GM23248 (cell line): Measurements from ENCODE around the gene DMRT1. TPM values are rescaled to one million over a fixed set of nuclear protein-coding genes. Genes with fewer than 3 reads are reported as not detected.
A peak's percentile ranks its signal among the peaks of the same experiment; 100 is the strongest.

Source experiments
- DNase-seq: peaks from one replicate; pipeline ENCODE4 v3.0.0-alpha.2; 2015
- H2AFZ ChIP-seq: fragments of 200-600 bp; sonication (generic); 2 replicates; pipeline ENCODE4 v1.6.1; 2016; ENCODE audit warnings: antibody characterized with exemption
- H3F3A ChIP-seq: fragments of 200-600 bp; sonication (generic); 2 replicates; pipeline ENCODE4 v1.6.1; 2016; ENCODE audit warnings: mild to moderate bottlenecking, antibody characterized with exemption, mixed run types; ENCODE audit not compliant: insufficient read depth
- H3K27ac ChIP-seq: fragments of 200-600 bp; sonication (generic); 2 replicates; pipeline ENCODE4 v1.5.1; 2016; ENCODE audit warnings: mild to moderate bottlenecking
- H3K27me3 ChIP-seq: fragments of 200-600 bp; sonication (generic); replicated peaks from 2 replicates; pipeline ENCODE4 v1.6.1; 2016; ENCODE audit warnings: mild to moderate bottlenecking; ENCODE audit not compliant: insufficient read depth
- H3K36me3 ChIP-seq: fragments of 200-600 bp; sonication (generic); 2 replicates; pipeline ENCODE4 v1.6.1; 2016; ENCODE audit warnings: low read depth, mild to moderate bottlenecking
- H3K4me1 ChIP-seq: fragments of 200-600 bp; sonication (generic); 2 replicates; pipeline ENCODE4 v1.6.1; 2016; ENCODE audit warnings: mild to moderate bottlenecking; ENCODE audit not compliant: insufficient read depth
- H3K4me2 ChIP-seq: fragments of 200-600 bp; sonication (generic); one replicate; pipeline ENCODE4 v1.6.1; 2016; ENCODE audit warnings: mild to moderate bottlenecking; ENCODE audit not compliant: unreplicated experiment
- H3K4me3 ChIP-seq: fragments of 200-600 bp; sonication (generic); 2 replicates; pipeline ENCODE4 v1.5.1; 2016; ENCODE audit warnings: mild to moderate bottlenecking
- H3K79me2 ChIP-seq: fragments of 200-600 bp; sonication (generic); 2 replicates; pipeline ENCODE4 v1.6.1; 2016; ENCODE audit warnings: mild to moderate bottlenecking; ENCODE audit not compliant: insufficient read depth
- H3K9ac ChIP-seq: fragments of 200-600 bp; sonication (generic); 2 replicates; pipeline ENCODE4 v1.6.1; 2016; ENCODE audit warnings: mild to moderate bottlenecking
- H3K9me2 ChIP-seq: fragments of 200-600 bp; sonication (generic); 2 replicates; pipeline ENCODE4 v1.6.1; 2016; ENCODE audit warnings: mixed run types, mild to moderate bottlenecking, moderate library complexity; ENCODE audit not compliant: insufficient read depth
- H3K9me3 ChIP-seq: fragments of 200-600 bp; sonication (generic); one replicate; pipeline ENCODE4 v1.6.1; 2017; ENCODE audit warnings: low read depth
- H4K20me1 ChIP-seq: fragments of 200-600 bp; sonication (generic); 2 replicates; pipeline ENCODE4 v1.6.0; 2016; ENCODE audit not compliant: insufficient read depth
- EZH2 ChIP-seq: fragments of 200-600 bp; sonication (generic); IDR thresholded peaks from 2 replicates; pipeline ENCODE4 v1.6.1; 2018; ENCODE audit warnings: antibody characterized with exemption, mild to moderate bottlenecking; ENCODE audit not compliant: insufficient read depth, poor library complexity, severe bottlenecking
- EZH2phosphoT487 ChIP-seq: fragments of 200-600 bp; sonication (generic); IDR thresholded peaks from 2 replicates; pipeline ENCODE4 v1.6.1; 2018; ENCODE audit warnings: antibody characterized with exemption, moderate library complexity, mild to moderate bottlenecking, low read depth; ENCODE audit not compliant: insufficient read depth
- WGBS, 2 experiments: methylation state at CpG; one replicate each; pipeline ENCODE4 v1.1.6; 2015 to 2017; ENCODE audit warnings: low lambda C conversion rate in 2 of 2, low coverage in 1 of 2; ENCODE audit errors: missing lambda C conversion rate in 2 of 2; 5-methylcytosine and 5-hydroxymethylcytosine counted together
- in situ Hi-C: fragments of 300-500 bp; cut with MboI; formaldehyde crosslinking; loops from 2 replicates; pipeline ENCODE4 v1.15.0; 2020
- polyA plus RNA-seq: library from polyadenylated mRNA; unstranded; fragments of >200 nt; fragmentation: Nextera tagmentation; extraction: Ambion mirVana; gene quantifications from 2 replicates; pipeline ENCODE4 v1.2.1, GENCODE V29; 2016
- total RNA-seq: library from RNA; depleted of rRNA; stranded (reverse); fragments of >200 nt; shearing (Covaris generic); gene quantifications from 2 replicates; pipeline ENCODE4 v1.2.3, GENCODE V29; 2014

DMRT1 gene
- total and polyA plus RNA-seq, 2 experiments from 2014 or later, result not detected

- Histone ChIP-seq H3K9me2 (no peaks in the 10 kb centered on the region), H3K9ac (no peak overlapping the region), H3K36me3 (no peaks in the 10 kb centered on the region), H3K27ac (no peak overlapping the region), H3K9me3 (no peaks in the 10 kb centered on the region), H3K27me3 (peaks cover 99% of the 10 kb centered on the region), H3K4me3 (no peak overlapping the region), H3K4me2 (no peak overlapping the region), H3F3A (no peaks in the 10 kb centered on the region), H3K79me2 (no peaks in the 10 kb centered on the region), H3K4me1 (no peaks in the 10 kb centered on the region), H4K20me1 (no peaks in the 10 kb centered on the region), H2AFZ (no peak overlapping the region)
- WGBS, 2 experiments, result 21 to 28% methylated on average over 14 to 15 of the region's 15 CpGs
- peak; percentile 19 for DNase-seq
- TF ChIP-seq EZH2, result no peak
- TF ChIP-seq EZH2phosphoT487, result no peak
- in situ Hi-C loops, result no loop called here
Measured at GRCh38 chr9:967903-968641, 126.6 kb downstream of the DMRT1 start.

- WGBS, 2 experiments, result 16 to 19% methylated on average over 49 of the region's 49 CpGs
- no peak overlapping the region for H2AFZ ChIP-seq
Measured at GRCh38 chr9:969310-970150, 128.0 kb downstream of the DMRT1 start.

GRCh38 chr9:970151-970996 is 128.9 kb downstream of the DMRT1 start:
- no peaks in the 10 kb centered on the region for H3K9me2 ChIP-seq
- H3K4me3 ChIP-seq, result no peak overlapping the region
- no peaks in the 10 kb centered on the region for H3K4me1 ChIP-seq
- H3K36me3 ChIP-seq, result no peaks in the 10 kb centered on the region
- no peak overlapping the region for H3K9ac ChIP-seq
- TF ChIP-seq EZH2phosphoT487, result no peak
- no peak for TF ChIP-seq EZH2
- H4K20me1 ChIP-seq, result no peaks in the 10 kb centered on the region
- no peaks in the 10 kb centered on the region for H3F3A ChIP-seq
- H3K27me3 ChIP-seq, result peaks cover 99% of the 10 kb centered on the region
- in situ Hi-C loops, result no loop called here
- H3K79me2 ChIP-seq, result no peaks in the 10 kb centered on the region
- no peak for DNase-seq
- H3K27ac ChIP-seq, result no peak overlapping the region
- no peak overlapping the region for H2AFZ ChIP-seq
- 16 to 18% methylated on average over 53 to 55 of the region's 57 CpGs for WGBS, 2 experiments
- no peak overlapping the region for H3K4me2 ChIP-seq
- no peaks in the 10 kb centered on the region for H3K9me3 ChIP-seq

More at GRCh38 chr9:969310-970150, 128.0 kb downstream of the DMRT1 start:
- in situ Hi-C loops, result no loop called here
- no peak overlapping the region for H3K4me2 ChIP-seq
- H3K4me3 ChIP-seq, result no peak overlapping the region
- H3K27me3 ChIP-seq, result peaks cover 99% of the 10 kb centered on the region
- no peaks in the 10 kb centered on the region for H3K79me2 ChIP-seq
- DNase-seq, result no peak
- H4K20me1 ChIP-seq, result no peaks in the 10 kb centered on the region
- H3K27ac ChIP-seq, result no peak overlapping the region
- no peaks in the 10 kb centered on the region for H3K9me3 ChIP-seq
- H3K4me1 ChIP-seq, result no peaks in the 10 kb centered on the region
- H3K9ac ChIP-seq, result no peak overlapping the region
- no peaks in the 10 kb centered on the region for H3K36me3 ChIP-seq
- no peaks in the 10 kb centered on the region for H3K9me2 ChIP-seq
- TF ChIP-seq EZH2 (peak; percentile 73), EZH2phosphoT487 (no peak)
- no peaks in the 10 kb centered on the region for H3F3A ChIP-seq

GRCh38 chr9:971901-972500 is 130.5 kb downstream of the DMRT1 start:
- TF ChIP-seq EZH2 (peak; percentile 94), EZH2phosphoT487 (no peak)
- no peaks in the 10 kb centered on the region for H3F3A ChIP-seq
- H3K4me1 ChIP-seq, result no peaks in the 10 kb centered on the region
- peak overlapping the region; percentile 39; the same call in 1 of the 2 replicates for H2AFZ ChIP-seq
- DNase-seq, result no peak
- no peaks in the 10 kb centered on the region for H3K79me2 ChIP-seq
- in situ Hi-C loops, result no loop called here
- no peak overlapping the region for H3K9ac ChIP-seq
- no peaks in the 10 kb centered on the region for H3K9me2 ChIP-seq
- peaks cover 92% of the 10 kb centered on the region for H3K27me3 ChIP-seq
- no peak overlapping the region for H3K27ac ChIP-seq
- H4K20me1 ChIP-seq, result no peaks in the 10 kb centered on the region
- H3K4me2 ChIP-seq, result peak overlapping the region; percentile 20
- 3 to 5% methylated on average over 23 to 39 of the region's 42 CpGs for WGBS, 2 experiments
- H3K9me3 ChIP-seq, result no peaks in the 10 kb centered on the region
- H3K36me3 ChIP-seq, result no peaks in the 10 kb centered on the region
- H3K4me3 ChIP-seq, result peak overlapping the region; percentile 23
